Activated CD8-positive, alpha-beta memory T cell treated with anti-CD3 and anti-CD28 coated beads, Interleukin-2, amount 50 U/mL, for 4 hours (primary cell): ENCODE results near the gene CCR3.
A peak's percentile ranks its signal among the peaks of the same experiment; 100 is the strongest.
"Not testable (repeated sequence)": the region's sequence is repeated elsewhere in the genome, so short reads cannot be mapped to it uniquely, and the experiment has no call there.

Source experiments
- DNase-seq: peaks from one replicate; pipeline ENCODE4 v3.0.0-alpha.2; 2020

The CCR3 gene

DNA sequence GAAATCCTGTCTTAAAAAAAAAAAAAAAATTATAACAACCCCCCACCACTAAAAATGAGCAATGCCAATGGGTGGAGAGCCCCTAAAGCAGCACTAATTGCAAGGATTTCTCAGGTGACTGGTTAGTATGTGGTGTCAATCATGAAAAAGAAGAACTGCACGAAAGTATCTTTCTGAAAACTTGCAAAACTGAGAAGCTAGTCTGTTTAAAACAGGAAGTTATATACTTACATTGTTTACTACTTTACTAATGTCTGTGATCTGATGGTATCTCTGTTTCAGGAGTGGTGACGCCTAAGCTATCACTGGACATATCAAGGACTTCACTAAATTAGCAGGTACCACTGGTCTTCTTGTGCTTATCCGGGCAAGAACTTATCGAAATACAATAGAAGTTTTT, at the start of gene CCR3:
Gene CCR3, plus strand, starts transcription at position 341 of the 400 bp plus-strand sequence. CDS start 22,699 bp downstream, outside the sequence.
- DNase-seq: no peak

DNA sequence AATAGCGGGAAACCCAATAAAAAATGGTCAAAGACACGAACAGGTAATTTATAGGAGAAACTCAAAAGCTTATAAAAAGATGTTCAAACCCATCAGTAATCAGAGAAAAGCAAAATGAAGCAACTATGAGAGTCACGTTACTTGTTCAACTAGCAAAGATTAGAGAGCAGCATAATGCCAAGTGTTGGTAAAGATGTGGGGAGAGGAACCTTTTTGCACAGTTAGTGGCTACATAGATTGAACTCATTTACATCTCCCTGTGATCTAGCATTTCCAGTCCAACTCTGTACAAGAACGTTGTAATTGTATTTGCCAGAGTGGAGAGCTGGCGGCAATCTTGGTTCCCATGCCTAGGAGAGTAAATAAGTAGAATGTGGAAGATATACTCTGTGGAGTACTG, 49.3 kb upstream of the CCR3 start:
- no peak for DNase-seq

- no peak for DNase-seq
Observed at GRCh38 chr3:46193436-46193835, 48.8 kb upstream of the CCR3 start.

GRCh38 chr3:46194868-46195553, 47.2 kb upstream of the CCR3 start:
- DNase-seq: no peak

- no peak for DNase-seq
Observed at GRCh38 chr3:46196261-46196957, 45.9 kb upstream of the CCR3 start.

DNA sequence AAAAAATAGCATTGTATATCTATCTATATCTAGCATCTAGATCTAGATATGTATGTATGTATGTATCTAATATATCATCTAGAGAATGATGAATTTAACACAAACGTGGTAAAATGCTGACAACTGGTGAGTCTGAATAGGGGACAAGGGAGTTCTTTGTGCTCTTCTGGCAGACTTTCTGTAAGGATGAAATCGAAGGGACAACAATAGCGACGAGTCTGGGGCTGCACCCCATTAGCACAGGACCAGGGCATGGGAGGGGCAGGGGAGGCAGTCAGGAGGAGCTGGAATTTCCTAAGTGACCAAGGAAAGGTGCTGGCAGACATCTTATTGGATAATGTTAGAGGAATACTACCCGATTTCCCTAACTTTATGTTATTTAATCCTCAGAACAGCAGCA, 42.0 kb upstream of the CCR3 start:
- DNase-seq: no peak

- DNase-seq: no peak
Observed at GRCh38 chr3:46200790-46201189, 41.5 kb upstream of the CCR3 start.

DNA sequence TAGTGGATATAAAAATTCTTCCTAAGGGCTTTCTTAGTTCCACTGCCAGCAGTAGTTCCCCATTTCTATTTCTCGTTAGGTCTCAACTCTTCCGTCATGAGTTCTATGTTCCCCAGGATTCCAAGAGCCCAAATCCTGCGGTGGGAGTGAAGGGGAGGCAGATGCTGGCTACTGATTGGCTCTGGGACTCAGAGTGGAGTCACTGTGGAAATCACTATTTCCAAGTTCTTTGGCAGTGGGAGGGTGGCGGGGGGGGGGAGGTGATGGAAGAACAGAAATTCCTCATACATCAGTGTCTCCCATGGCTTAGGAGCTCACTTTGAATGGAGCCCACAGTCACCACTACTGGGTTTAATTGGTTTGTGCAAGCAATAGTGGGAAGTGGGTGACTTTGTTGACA, 39.7 kb upstream of the CCR3 start:
- DNase-seq: no peak

- no peak for DNase-seq
Observed at GRCh38 chr3:46203681-46204080, 38.6 kb upstream of the CCR3 start.

DNA sequence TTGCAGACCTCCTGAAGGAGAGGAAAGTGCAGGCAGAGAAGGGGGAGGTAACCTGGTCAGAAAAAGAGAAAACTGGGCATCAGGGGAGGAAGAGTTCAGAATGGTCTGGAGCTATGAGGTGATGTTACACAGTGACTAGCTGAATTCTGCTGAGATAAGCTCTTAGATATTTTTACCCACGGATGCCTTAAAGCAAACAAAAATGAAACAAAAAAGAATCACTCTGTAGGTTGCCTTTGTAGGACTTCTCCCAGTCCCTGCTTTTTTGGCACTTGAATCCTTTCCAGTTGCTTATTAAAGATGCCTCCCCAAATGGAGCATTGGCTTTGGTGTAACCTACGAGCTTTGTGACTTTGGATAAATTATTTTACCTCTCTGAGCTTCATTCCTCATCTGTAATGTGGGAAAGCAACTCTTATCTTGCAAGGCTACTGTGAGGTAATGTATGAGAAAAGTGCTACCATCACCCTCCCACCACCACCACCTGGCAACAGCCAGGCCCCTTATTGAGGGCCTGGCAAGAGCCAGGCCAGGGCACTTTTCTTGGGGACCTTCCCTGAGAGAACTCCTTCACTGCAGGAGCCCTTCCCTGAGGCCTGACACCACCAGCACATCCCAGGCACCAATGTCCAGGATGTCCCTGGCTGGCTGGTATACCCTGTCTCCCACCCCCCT, 36.8 kb upstream of the CCR3 start:
- DNase-seq: no peak

- no peak for DNase-seq
Observed at GRCh38 chr3:46206282-46207015, 35.8 kb upstream of the CCR3 start.

DNA sequence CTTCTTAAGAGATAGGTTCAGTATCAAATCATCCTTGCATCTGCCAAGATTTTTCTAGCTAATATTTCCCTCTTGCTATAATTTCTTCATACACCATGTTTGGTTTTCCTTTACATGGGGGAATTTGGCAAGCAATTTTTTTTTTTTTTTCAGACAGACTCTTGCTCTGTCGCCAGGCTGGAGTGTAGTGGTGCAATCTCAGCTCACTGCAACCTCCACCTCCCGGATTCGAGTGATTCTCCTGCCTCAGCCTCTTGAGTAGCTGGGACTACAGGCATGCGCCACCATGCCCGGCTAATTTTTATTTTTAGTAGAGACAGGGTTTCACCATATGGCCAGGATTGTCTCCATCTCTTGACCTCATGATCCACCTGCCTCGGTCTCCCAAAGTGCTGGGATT, 34.7 kb upstream of the CCR3 start:
- not testable (repeated sequence) for DNase-seq

- peak; percentile 22 for DNase-seq
Observed at GRCh38 chr3:46208167-46208704, 34.0 kb upstream of the CCR3 start, which contains the start of gene CCR1. CCR1 (minus strand) TSS chr3:46208313; CDS start chr3:46204313, 4,000 bp downstream.

DNA sequence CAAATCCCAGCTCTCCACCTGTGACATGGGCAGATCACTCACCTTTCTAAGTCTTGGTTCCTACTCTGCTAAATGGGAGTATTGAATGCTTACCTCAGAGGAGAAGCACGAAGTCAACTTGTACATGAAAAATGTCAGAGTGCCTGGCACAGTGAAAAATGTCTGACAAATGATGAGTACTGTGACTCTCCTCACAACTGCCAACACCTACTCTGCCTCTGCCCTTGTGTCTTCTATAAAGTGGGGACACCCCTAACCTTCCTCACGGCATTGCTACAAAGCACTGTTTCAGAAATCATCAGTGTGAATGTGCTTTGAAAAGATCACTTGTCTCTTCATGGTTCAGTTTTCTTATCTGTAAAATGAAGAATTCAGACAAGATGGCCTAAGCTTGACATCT, 33.2 kb upstream of the CCR3 start:
- no peak for DNase-seq

DNA sequence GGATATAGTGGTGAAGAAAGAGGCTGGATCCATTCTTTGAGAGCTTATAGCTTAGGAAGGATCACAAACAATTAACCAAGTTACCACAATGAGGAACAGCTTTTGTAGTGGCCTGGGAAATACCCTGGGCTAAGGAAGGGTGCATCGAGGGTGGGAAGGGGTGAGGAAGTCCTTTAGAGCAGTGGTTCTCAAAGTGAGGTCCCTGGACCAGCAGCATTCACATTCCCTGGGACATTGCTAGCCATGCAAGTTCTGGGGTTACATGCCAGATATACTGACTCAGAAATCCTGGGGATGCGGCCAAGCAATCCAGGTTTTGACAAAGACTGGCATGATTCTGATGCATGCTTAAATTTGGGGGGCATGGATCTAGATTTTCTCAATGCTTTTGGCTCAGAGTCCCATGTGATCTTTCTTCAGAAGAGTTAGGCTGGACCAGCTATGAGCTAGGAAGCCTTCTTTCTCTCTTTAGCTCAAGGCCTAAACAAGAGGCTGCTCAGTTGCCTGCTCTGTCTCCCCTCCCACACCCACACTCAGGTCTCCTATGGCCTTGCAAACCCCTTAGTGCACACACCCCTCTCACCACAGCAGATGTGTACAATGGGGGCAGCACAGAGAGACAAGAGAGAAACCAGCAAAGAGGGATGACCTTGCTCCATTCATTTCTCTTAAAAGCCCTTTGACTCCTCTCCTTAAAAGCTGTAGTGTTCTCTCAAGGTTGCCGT, 32.4 kb upstream of the CCR3 start:
- no peak for DNase-seq

DNA sequence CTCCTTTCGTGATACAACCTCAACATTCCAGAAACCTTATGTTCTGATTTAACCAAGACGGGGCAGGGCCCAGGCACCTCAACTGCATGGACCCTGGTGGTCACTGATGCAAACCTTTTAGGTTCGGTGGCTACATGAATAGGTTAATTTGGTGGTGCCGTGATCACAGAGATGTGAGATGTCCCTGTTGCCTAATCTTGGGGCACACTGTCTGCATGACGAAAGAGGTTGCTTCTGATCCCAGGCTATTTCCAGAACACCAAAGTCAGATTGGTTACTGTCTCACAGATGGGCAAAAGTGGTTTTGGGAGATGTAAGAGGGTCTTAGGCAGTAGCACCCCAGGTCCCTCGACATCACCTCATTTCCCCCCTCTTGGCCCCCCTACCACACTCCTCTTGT, 30.2 kb upstream of the CCR3 start:
- no peak for DNase-seq

DNA sequence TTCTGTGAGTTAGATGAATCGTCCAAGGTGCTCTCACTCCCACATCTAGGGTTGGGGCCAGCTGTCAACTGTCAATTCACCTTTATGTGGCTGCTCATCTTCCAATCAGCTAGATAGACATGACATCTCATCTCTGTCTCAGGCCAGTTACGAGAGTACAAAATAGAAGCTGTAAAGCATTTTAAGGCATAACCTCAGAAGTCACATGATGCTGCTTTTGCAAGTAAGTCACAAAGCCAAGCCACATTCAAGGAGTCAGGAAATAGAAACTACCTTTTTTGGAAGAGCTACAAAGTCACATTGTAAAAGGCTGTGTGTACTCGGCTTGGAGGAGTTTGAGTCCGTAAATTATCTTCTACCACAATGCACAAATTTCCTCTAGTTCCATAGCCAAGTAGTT, 29.1 kb upstream of the CCR3 start:
- no peak for DNase-seq

GRCh38 chr3:46214751-46215352, 27.4 kb upstream of the CCR3 start:
- DNase-seq: no peak

DNA sequence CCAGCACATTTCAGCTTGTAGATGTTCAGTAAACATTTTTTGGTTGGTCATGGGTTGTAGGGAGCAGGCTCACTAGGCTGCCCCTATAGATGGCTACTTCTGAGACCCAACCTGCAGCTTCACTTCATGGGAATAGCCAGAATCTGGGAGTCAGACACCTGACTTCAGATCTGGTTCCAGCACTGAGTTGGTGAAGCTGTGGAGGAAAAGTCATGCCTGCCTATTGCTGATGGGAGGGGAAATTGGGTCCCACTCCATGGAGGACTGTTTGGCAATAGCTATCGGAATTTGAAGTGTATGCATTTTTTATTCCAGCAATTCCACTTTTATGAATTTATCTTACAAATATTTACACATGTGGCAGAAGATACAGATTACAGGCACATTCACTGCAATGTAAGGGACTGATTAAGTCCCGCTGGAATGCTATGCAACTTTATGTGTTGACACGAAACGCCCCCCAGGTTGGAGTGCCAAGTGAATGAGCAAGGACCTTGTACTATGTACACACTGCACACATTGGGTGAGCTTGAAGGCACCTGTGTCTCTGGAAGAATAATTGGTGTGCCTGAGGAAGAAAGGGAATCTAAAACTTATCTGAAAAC, 26.3 kb upstream of the CCR3 start:
- DNase-seq: no peak

DNA sequence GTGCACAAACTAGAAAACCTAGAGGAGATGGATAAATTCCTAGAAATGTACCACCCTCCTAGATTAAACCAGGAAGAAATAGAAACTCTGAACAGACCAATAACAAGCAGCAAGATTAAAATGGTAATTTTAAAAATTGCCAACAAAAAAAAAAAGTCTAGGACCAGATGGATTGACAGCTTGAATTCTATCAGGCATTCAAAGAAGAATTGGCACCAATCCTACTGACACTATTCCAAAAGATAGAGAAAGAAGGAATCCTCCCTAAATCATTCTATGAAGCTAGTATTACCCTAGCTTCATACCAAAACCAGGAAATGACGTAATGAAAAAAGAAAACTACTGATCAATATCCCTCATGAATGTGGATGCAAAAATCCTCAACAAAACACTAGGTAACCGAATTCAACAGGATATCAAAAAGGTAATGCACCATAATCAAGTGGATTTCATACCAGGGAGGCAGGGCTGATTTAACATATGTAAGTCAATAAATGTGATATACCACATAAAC, 24.0 kb upstream of the CCR3 start:
- DNase-seq: no peak

DNA sequence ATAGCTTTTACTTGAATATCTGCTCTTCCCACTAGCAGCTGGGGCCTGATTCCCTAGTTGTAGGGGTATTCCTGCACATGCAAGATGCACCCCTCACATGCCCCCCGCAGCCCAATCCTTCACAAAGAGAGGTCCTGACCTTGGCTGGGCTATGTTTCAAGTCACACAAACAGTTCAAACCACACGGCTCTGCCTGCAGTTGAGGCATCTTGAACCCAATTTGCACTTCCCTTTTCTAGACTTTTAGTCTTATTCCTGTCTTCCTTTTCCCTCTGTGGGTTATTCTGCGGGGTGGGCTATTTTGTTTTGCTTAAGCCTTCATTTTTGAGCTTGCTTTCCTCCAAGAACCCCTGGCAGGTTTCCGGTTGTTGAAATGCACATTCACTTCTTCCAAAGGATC, 20.9 kb upstream of the CCR3 start:
- no peak for DNase-seq
